ENCODE results near the gene MT1X.

Gene MT1X

GRCh38 chr16:56724191-56724590 lies 41.9 kb downstream of the MT1X start:
- DNase-seq (ENCODE audit: low spot score) = no peak
- in situ Hi-C loops (cut with MboI; ENCODE audit: low pct_unique_long_range_greater_than_20kb, low sequenced_read_pairs, unreplicated experiment) = no loop called here
- TF ChIP-seq CTCF (IDR thresholded peaks at IDR 0.05; ENCODE audit: extremely low read depth, insufficient read depth, missing control alignments) = no peak

DNA sequence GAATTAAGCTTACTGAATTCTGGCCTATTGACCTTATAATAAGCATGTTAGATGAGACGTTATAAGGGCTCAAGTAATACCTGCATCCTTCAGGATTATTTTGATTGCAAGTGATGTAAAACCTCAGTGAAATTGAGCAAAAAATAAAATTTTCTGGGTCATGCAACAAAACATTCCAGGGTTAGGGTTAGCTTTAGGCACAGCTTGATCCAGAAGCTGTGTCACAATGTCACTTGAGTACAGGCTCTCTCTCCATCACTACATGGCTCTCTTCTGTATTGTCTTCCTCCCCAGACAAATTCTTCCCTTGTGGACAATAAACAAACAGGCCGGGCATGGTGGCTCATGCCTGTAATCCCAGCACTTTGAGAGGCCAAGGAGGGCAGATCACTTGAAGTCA lies 44.0 kb downstream of the MT1X start:
- no peak for DNase-seq (ENCODE audit: low spot score)
- no peak for TF ChIP-seq CTCF (IDR thresholded peaks at IDR 0.05; ENCODE audit: extremely low read depth, insufficient read depth, missing control alignments)
- in situ Hi-C loops (cut with MboI; ENCODE audit: low pct_unique_long_range_greater_than_20kb, low sequenced_read_pairs, unreplicated experiment) = no loop called here

DNA sequence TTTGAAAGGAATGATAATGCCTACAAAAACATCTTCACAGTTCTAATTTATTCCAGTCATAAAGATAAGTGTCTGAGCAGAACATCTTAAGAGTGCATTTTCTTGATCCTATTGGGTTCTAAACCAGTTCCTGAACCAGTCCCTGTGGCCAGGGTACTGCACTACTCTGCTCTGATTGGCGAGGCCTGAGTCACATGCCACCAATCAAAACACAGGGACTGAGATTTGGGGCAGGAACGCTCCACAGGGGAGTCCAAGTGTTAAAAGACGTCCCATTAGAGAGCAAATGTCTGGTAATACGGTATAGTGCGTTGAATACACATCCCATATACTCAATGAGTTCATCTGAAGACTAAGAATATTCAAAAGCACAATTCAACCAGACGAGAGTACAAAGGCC lies 44.7 kb downstream of the MT1X start:
- no peak for TF ChIP-seq CTCF (IDR thresholded peaks at IDR 0.05; ENCODE audit: extremely low read depth, insufficient read depth, missing control alignments)
- no peak for DNase-seq (ENCODE audit: low spot score)
- in situ Hi-C loops (cut with MboI; ENCODE audit: low pct_unique_long_range_greater_than_20kb, low sequenced_read_pairs, unreplicated experiment) = no loop called here

DNA sequence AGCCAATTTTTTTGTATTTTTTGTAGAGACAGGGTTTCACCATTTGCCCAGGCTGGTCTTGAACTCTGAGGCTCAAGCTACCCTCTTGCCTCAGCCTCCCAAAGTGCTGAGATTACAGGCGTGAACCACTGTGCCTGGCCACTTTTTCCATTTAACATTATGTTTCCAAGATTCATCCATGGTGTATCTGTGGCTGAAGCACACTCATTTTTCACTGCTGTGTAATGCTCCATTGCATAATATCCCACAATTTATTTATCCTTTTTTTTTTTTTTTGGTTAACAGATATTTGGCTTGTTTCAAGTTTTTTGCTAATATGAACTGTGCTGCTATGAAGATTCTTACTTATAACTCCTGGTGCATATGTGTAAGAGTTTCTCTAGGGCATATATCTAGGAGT lies 45.8 kb downstream of the MT1X start:
- no peak for DNase-seq (ENCODE audit: low spot score)
- no peak for TF ChIP-seq CTCF (IDR thresholded peaks at IDR 0.05; ENCODE audit: extremely low read depth, insufficient read depth, missing control alignments)
- in situ Hi-C loops (cut with MboI; ENCODE audit: low pct_unique_long_range_greater_than_20kb, low sequenced_read_pairs, unreplicated experiment) = no loop called here

- DNase-seq (ENCODE audit: low spot score) = no peak
- in situ Hi-C loops (cut with MboI; ENCODE audit: low pct_unique_long_range_greater_than_20kb, low sequenced_read_pairs, unreplicated experiment) = no loop called here
- no peak for TF ChIP-seq CTCF (IDR thresholded peaks at IDR 0.05; ENCODE audit: extremely low read depth, insufficient read depth, missing control alignments)
Measured at GRCh38 chr16:56728980-56729734, 46.9 kb downstream of the MT1X start.

GRCh38 chr16:56729735-56730662 lies 47.7 kb downstream of the MT1X start, which contains the start of gene NUP93:
TSS of gene NUP93 (plus strand) at chr16:56730129. CDS start at chr16:56748248, 18,119 bp downstream.
- DNase-seq (ENCODE audit: low spot score) = peak; percentile 92
- in situ Hi-C loops (cut with MboI; ENCODE audit: low pct_unique_long_range_greater_than_20kb, low sequenced_read_pairs, unreplicated experiment) = no loop called here
- TF ChIP-seq CTCF (IDR thresholded peaks at IDR 0.05; ENCODE audit: extremely low read depth, insufficient read depth, missing control alignments) = no peak

Measured in GM13977 (cell line).